NCI-H2107 treated with DMSO at 0.1 percent for 48 hours (cell line): ENCODE measurements around the gene TUNAR.

ENCODE experiments used
- DNase-seq: peaks from one replicate; lab custom pipeline; 2025; ENCODE audit not compliant: unreplicated experiment; lab: John Stamatoyannopoulos, UW

TUNAR gene

DNA sequence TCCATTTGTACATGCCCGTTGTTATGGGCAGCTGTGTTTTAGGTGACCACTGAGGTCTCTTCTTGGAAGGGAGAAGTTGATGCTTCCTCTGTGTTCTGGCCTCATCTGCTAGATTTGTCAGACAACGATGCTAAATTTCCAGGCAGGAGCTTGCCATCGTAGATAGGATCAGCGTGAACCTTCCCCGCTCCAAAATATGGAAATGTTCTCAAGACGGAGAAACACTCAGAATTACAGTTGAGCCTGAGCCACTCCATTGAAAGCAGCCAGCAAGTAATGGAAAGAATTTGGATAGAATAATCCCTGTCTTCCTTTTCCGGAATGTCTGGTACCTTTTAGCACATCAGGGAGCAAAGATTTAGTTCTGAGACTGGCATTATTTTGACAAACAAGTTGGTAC lies 34.8 kb downstream of the TUNAR start:
- no peak for DNase-seq

DNA sequence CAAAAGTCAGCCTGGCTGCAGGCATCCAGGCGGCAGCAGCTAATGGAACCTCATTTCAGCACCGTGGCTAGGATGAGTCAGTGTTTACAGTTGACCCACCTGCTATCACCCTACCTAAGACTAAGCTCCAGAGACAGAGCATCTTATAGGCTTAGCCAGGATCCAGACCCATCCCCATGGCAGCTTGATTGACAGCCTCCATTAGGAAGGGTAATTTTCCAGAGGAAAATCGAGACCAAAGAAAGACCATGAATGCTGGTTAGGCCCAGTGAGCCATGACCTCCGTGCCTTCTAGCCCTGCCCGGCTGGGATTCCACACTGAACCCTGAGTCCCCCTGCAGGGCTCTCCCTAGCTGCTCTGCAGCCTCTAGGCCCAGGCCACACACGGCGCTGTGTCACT lies 38.7 kb downstream of the TUNAR start:
- no peak for DNase-seq

DNA sequence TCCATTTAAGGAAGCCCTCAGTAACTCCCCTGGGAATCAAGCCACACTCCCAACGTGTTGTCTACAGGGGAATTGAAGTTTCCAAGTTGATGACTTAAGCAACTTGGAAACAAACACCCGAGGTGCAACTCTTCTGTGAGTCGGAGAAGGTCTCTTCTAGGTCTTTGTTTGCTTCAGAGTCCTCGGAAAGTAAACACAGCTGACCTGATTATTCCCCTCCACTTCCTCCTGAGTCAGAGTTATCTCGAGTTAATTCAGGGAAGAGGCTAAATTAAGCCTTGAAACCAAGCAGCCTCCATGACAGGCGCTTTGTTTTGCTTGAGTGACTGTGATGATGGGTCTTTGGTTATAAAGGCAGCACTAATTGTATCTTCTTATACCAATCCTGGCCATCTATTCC lies 41.8 kb downstream of the TUNAR start:
- no peak for DNase-seq

DNA sequence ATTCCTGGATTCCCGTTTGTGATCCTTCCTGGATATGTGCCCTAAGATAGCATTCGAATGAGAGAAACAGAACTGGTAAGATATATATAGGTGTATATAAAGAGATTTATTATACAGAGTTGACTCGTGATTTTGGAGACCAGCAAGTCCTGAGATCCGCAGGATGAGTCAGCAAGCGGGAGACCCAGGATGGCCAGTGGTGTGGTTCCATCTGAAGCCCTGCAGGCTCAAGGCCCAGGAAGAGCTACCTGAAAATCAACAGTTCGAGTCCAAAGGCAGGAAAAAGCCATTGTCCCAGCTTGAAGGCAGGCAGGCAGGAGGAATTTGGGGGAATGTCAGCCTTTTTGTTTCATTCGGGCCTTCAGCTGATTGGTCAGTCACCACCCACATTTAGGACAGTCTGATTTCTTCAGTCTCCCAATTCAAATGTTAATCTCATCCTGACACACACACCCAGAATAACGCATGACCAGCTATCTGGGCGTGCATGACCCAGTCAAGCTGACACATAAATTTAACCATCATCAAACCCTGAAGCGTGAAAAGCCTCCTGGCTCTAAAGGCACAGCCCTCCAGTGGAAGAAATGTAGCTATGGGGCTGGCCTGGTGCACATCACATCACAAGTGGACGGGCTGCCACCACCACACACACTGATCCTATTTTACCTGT lies 44.3 kb downstream of the TUNAR start:
- no peak for DNase-seq

DNA sequence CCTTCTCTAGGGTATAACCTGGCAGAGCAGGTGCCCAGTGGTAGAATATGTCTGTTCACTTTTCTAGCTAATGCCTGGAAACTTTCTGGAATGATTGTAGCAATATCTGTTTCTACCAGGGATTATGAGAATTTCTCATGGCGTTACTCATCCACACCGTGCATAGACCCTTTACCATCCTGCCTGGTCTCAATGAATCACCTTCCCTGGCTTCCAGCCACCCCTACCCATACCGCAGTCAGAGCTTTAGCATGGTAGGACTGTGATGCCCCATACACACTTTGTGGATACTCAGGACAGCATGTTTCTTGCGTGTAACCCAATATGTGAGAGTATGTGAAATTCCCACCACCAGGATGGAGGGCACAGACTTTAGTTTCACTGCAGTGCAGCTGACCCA lies 45.4 kb downstream of the TUNAR start:
- no peak for DNase-seq

DNA sequence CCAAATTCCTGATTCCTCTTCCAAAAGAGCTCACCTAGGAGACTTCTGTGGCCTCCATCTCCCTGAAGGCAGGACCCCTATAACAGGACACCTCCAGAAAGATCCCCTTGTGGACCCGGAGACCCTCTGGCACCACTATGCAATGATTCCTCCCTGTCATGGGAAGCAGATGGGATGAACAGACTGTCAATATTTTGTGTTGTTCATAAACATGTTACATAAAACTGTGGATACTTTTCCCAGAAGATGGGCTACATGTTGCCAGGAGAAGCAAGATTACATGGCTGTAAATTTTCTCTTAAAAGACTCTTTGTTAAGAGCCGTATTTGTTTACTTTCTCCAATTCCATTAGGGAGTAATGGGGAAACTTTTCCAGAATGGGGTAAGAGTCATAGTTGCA lies 52.1 kb downstream of the TUNAR start:
- no peak for DNase-seq

DNA sequence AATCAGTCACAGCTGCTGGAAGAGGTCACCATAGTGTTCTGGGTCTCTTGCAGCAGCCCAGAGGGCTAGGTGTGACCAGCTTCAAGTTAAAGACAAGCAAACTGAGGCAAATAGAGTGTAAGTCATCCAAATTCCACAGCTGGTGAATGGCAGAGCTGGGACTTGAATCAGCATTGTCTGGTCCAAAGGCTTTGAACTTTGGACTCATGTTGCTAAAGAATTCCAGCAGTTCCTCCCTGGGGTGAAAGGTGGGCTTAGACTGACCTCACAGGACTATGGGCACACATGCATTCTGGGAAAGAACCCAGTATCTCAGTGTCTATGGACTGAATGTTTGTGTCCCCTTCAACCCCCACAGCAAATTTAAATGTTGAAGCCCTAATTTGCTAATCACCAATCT lies 54.8 kb downstream of the TUNAR start:
- no peak for DNase-seq

DNA sequence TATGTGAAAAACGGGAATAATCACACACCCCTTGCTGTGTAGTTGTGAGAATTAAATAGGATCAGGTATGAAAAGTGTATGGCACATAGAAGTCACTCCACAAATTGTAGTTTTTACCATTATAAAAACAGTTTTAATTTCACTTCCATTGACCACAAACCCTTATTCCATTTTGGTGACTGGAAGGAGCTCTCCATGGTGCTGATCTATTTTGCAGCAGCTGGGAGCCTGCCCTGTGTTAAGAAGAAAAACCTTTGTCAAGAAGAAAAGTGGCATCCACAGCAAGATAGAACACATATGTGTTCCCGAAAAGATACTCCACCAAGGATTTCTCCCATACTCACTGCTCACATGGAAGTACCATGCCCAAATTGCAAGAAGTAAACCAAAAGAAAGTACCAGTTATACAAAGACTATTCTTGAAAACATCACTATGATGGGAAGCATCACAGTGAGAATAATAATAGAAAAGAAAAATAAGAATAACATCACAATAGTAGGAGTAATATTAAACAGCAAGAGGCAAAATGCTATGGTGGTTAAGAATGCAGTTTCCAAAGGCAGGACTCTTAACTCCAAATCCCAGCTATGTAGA lies 58.7 kb downstream of the TUNAR start:
- no peak for DNase-seq

DNA sequence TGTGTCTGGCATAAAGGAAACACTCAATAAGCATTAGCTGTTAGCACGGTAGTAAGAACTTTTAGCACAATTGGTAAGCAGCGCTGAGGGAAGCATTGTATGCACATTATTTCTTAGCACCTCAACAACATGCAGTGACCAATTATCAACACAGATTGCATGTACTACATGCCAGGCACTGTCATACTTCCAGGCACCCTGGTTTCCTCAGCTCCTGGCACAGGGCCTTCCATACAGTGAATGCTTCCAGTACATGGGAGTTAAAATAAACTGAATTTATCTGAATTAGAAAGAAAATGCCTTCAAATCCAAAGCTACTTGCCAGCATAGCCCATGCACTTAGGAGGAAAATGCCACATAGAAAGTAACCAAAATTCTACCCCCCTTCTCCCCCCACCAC lies 59.4 kb downstream of the TUNAR start:
- DNase-seq, result no peak

DNA sequence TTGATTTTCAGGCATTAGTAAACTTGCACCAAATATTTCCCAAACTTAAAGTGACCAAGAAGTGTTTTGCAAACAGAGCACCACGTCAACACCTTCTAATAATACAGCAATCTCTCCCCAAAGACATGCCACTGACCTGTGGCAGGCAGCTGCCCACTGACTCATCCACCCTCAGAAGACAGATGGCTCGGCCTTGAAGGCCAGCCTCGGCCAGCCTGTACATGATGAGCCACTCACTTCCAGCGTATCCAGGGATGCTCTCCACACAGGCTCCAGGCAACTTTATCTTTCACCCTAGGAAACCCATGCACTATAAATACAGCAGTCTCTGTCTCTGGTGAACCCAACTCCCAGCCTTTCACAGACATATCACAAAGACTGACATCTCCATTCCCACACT lies 62.7 kb downstream of the TUNAR start:
- no peak for DNase-seq

DNA sequence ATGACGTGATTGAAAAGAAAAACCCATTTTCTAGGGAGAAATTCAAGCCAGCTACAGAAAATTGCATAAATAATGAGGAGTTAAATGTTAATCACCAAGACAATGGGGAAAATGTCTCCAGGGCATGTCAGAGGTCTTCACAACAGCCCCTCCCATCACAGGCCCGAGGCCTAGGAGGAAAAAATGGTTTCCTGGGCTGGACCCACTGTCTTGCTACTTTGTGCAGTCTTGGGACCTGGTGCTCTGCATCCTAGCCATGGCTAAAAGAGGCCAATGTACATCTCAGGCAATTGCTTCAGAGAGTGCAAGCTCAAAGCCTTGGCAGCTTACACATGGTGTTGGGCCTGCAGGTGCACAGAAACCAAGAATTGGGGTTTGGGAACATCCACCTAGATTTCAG lies 65.3 kb downstream of the TUNAR start:
- DNase-seq, result no peak

DNA sequence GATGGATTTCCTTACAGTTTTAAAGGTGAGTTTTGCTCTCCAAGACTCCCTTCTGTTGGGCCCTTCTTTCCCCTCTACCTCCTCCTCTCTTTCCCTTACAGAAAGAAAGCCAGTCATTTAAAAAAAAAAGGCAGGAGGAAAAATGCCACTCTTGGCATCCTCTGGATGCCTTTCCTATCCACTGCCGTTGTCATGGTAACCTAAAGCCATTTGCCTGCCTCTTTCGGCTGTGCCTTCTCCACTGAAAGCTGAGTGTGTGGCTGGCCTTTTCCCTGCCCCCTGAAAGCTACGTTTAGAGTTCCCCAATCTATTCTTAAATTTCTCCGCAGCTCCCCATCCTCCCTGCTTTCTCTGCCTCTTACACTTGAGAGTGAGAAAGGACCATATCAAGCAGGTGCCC lies 67.1 kb downstream of the TUNAR start:
- no peak for DNase-seq

DNA sequence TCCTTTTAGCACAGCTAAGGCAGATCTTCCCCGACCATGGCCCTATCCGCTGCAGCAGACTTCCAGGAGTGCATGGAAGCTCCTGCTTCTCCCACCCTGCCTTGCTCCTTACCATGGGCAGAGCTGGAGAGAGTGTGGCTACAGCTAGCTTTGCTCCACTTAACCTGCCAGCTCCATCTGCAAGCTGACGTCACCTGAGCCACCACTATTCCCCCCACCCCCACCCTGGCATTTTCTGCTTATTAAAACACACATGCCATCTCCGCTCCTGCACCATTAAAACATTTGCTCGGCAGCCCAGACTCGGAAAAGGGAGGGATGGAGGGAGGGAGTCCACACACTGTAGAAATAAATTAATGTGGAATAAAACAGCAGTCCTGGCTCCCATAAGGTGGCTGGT lies 67.8 kb downstream of the TUNAR start:
- DNase-seq, result no peak

DNA sequence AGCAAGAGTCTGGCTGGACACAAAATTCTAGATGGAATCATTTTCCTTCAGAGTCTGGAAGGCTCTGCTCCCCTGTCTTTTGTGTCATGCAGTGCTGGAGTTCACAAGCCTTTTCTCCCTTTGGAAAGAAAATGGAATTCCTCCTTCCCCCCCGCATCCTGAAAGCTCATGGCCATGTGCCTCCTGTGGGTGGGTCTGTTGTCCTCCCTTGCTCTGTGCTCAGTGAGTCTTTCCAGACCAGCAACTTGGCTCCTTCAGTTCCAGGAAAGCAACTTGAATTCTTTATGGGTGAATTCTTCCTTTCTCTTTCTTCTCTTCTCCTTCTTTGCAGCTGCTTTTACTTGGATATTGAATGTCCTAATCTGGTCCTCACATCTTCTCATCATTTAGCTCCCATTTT lies 70.2 kb downstream of the TUNAR start:
- DNase-seq, result no peak

DNA sequence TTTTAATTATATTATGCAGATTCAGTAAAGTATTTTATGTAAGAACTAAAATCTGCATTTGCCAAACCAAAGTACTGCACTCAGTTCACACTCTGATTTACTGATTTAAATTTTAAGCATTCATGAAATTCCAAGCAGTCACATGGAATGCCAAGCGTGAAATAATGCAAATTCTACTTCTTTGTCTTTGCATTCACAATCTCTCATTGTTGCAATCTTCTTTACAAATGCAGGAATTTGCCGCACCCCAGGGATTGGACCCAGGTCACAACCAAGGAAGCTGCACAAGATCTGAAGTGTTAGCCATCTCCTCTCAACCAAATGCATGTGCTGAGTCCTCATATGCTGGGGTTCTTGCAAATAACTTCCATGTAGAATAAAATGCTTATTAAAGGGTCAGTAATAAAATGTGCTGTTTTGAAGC lies 71.9 kb downstream of the TUNAR start:
- DNase-seq, result no peak

DNA sequence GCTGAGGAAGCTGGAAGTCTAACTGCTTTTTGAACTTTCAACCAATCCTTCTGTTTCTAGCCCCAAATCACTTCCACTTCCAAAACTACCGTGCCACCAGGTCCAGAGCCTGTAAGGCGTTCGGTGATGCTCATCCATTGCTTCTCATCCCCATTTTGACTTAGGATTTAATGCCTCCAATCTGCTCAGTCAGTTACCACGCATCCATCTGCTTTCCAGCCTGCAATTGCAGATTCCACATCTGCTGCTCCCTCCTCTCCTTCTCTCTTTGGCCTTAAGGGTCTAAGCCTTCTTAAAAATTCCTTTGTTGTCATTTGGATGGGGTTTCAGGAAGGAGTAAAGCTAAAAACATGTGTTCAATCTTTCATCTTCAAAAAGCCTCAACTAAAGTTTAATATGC lies 74.7 kb downstream of the TUNAR start:
- DNase-seq, result no peak

DNA sequence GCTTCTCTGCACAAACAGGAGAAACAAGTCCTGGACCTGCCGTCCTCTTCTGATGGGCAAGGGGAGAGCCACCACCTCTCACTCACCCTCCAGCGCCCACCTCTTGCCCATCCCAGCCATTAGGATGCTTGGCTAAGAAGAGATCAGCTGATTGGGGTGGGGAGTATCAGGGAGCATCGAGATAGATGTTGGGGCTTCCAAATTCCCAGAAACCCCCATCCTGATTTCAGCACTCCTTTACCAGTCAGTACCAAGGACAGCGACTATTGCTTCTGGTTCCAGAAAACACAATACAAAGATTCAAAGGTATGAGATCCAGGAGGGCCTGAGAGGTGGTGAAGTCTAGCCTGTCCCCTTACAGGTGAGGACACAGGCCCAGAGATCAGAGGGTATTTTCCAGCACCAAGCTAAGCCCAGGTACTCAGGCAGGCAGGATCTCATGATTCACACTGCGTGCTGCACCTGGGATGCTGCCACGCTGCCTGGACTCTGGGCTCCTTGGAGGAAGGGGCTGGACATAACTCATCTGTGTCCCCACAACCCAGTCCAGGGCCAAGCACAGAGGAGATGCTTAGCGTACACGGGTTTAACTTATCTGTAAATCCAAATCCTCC lies 76.6 kb downstream of the TUNAR start:
- DNase-seq, result no peak

DNA sequence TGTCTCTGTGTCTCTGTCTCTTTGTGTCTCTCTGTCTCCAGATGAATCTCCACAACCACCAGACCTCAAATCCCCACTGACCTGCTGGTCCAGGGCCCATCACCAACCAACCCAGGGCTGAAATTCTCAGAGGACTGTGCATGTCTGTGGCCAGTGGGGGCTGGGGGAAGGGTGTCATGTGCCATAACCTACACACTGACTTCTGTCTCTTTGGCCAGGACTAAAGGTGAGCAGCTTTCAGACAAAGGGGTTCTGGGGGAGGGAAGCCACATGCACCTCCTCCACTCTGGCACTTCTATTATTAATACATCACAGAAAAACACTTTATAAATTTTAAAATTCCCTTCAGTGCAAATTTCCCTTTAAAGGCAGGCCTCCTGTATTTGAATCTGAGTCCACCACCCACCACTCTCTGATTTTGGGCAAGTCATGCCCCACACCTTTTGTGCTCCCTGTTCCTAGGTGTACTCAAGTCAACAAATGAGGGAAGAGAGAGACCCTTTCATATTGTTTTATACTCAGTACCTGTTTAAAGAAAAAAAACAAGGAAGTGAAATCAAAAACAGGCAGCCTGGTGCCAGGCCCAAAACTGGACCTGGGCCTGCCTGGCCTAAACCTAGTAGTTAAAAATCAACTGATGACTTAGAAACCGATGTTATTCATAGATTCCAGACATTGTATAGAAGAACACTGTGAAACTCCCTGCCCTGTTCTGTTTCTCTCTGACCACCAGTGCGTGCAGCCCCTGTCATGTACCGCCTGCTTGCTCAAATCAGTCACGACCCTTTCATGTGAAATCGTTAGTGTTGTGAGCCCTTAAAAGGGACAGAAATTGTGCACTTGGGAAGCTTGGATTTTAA lies 80.2 kb downstream of the TUNAR start:
- no peak for DNase-seq

DNA sequence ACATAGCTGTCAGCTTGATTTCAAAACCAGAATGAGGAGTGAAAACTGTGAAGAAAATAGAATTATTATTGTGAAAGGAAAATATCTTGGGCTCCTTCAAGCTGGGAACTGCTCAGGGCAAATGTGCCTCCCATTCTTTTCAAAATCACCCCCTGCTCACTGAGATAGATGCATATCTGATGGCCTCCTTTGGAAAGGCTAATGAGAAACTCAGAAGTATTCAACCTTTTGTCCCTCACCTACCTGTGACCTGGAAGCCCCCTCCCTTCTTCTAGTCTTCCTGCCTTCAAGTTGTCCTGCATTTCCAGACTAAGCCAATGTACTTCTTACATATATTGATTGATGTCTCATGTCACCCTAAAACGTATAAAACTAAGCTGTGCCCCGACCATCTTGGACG lies 81.5 kb downstream of the TUNAR start:
- DNase-seq, result no peak

DNA sequence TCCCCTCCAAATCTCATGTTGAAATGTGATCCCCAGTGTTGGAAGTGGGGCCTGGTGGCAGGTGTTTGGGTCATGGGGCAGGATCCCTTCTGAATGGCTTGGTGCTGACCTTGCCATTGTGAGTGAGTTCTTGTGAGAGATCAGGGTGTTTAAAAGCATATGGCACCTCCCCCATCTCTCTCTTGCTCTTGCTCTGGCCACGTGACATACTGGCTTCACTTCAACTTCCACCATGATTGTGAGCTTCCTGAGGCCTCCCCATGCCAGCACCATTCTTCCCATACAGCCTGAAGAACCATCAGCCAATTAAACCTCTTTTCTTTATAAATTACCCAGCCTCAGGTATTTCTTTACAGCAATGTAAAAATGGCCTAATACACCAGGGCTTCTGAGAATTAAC lies 82.7 kb downstream of the TUNAR start:
- no peak for DNase-seq

DNA sequence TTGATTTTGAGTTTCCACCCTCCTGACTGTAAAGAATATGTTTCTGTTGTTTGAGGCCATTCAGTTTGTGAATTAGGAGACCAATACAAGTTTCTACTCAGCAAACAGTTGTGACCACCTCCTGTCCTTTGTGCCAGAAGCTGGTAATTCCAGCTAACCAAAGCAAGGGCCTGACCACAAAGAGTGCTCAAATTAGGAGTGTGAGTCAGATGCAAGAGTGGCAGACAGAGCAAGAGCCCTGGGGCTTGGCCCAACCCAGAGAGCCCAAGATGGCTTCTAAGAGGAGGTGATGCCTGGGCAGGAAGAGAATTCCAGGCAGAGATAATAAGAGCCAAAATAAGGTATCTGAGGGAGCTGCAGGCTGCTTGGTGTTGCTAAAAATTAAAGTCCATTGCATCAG lies 84.8 kb downstream of the TUNAR start:
- no peak for DNase-seq

DNA sequence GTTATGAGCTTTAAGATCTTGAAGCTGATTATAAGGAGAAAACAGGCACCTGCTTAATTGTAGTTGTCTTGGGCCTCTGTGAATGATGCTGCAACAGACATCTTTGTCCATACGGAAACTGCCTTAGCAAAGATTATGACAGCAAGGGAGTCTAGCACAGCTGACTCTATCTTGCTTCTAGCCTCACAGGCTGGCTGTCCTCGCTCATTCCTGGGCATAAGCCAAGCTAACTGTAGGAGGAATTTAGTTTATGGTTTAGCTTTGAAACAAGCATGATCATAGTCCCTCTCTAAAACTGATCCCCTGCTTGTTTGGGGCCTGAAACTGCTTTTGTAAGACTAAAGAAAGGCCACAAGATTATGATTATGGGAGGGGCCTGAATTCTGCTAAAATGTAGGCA lies 88.3 kb downstream of the TUNAR start:
- no peak for DNase-seq
